ENCODE results near the gene GRWD1. TPM values are rescaled to one million over a fixed set of nuclear protein-coding genes. Genes with fewer than 3 reads are reported as not detected.

Gene GRWD1
- total and polyA plus RNA-seq, 5 donors = 7.2 to 20.4 (median 16.6) TPM

- Histone ChIP-seq H3K9me3 (ENCODE audit: control insufficient read depth, low read length) (no peaks in the 10 kb centered on the region), H3K4me3 (ENCODE audit: low read length) (no peak overlapping the region), H3K4me1 (ENCODE audit: control insufficient read depth, insufficient read depth, low read length) (no peaks in the 10 kb centered on the region), H3K27ac (ENCODE audit: low read length) (no peak overlapping the region), H3K27me3 (ENCODE audit: control insufficient read depth, insufficient read depth) (no peaks in the 10 kb centered on the region)
- intact Hi-C loops (cut with DNase I) = no loop called here
- no peak for DNase-seq
- 92% methylated on average over 4 of the region's 4 CpGs for WGBS
- ATAC-seq = no peak
These were observed 2.8 kb downstream of the GRWD1 start for GRCh38 chr19:48448563-48448962.

- Histone ChIP-seq H3K4me1 (ENCODE audit: control insufficient read depth, insufficient read depth, low read length) (no peaks in the 10 kb centered on the region), H3K9me3 (ENCODE audit: control insufficient read depth, low read length) (no peaks in the 10 kb centered on the region), H3K27me3 (ENCODE audit: control insufficient read depth, insufficient read depth) (no peaks in the 10 kb centered on the region), H3K27ac (ENCODE audit: low read length) (no peak overlapping the region), H3K4me3 (ENCODE audit: low read length) (no peak overlapping the region)
- peak in 1 of 3 donors; percentile 38 for DNase-seq
- ATAC-seq = no peak
- 93% methylated on average over 23 of the region's 23 CpGs for WGBS
- intact Hi-C loops (cut with DNase I) = no loop called here
These were observed 4.7 kb downstream of the GRWD1 start for GRCh38 chr19:48450441-48450840.

- ATAC-seq (no peak), DNase-seq (peak in 1 of 3 donors; percentile 53)
- WGBS = 94% methylated on average over 15 of the region's 15 CpGs
- Histone ChIP-seq H3K4me1 (ENCODE audit: control insufficient read depth, insufficient read depth, low read length) (no peaks in the 10 kb centered on the region), H3K4me3 (ENCODE audit: low read length) (no peak overlapping the region), H3K27ac (ENCODE audit: low read length) (no peak overlapping the region), H3K27me3 (ENCODE audit: control insufficient read depth, insufficient read depth) (no peaks in the 10 kb centered on the region), H3K9me3 (ENCODE audit: control insufficient read depth, low read length) (no peaks in the 10 kb centered on the region)
- intact Hi-C loops (cut with DNase I) = no loop called here
These were observed 5.1 kb downstream of the GRWD1 start for GRCh38 chr19:48450863-48451262.

DNA sequence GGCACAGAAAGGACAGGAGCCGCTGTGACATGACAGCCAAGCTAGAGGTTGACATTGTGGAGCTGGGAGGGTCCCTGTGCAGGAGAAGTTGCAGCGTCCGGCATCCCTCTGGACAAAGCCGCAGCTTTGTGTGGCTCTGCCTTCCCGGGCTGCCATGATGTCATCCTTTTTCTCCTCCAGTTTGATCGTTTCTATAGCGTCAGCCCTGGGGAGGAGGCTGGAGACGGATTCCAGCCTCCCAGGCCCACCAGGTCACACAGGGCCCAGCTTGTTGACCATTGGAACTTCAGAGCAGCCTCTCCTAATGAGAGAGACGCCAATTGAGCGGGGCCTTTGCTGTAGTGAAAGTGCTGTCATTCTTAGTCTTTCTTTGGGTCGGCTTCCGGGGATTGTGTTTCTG, 5.8 kb downstream of the GRWD1 start:
- DNase-seq (peak in 1 of 3 donors; percentile 27), ATAC-seq (no peak)
- intact Hi-C loops (cut with DNase I) = no loop called here
- Histone ChIP-seq H3K4me1 (ENCODE audit: control insufficient read depth, insufficient read depth, low read length) (no peaks in the 10 kb centered on the region), H3K27ac (ENCODE audit: low read length) (no peak overlapping the region), H3K27me3 (ENCODE audit: control insufficient read depth, insufficient read depth) (no peaks in the 10 kb centered on the region), H3K4me3 (ENCODE audit: low read length) (no peak overlapping the region), H3K9me3 (ENCODE audit: control insufficient read depth, low read length) (no peaks in the 10 kb centered on the region)
- 84% methylated on average over 12 of the region's 12 CpGs for WGBS

GRCh38 chr19:48452289-48453190, 6.8 kb downstream of the GRWD1 start:
- no peak for ATAC-seq
- intact Hi-C loops (cut with DNase I) = no loop called here
- peak in 1 of 3 donors; percentile 37 for DNase-seq
- H3K9me3 ChIP-seq (ENCODE audit: control insufficient read depth, low read length) = no peaks in the 10 kb centered on the region
- H3K4me1 ChIP-seq (ENCODE audit: control insufficient read depth, insufficient read depth, low read length) = no peaks in the 10 kb centered on the region
- no peak overlapping the region for H3K4me3 ChIP-seq (ENCODE audit: low read length)
- H3K27me3 ChIP-seq (ENCODE audit: control insufficient read depth, insufficient read depth) = no peaks in the 10 kb centered on the region
- H3K27ac ChIP-seq (ENCODE audit: low read length) = no peak overlapping the region
- WGBS = 90% methylated on average over 33 of the region's 33 CpGs

- Histone ChIP-seq H3K27me3 (ENCODE audit: control insufficient read depth, insufficient read depth) (no peaks in the 10 kb centered on the region), H3K9me3 (ENCODE audit: control insufficient read depth, low read length) (no peaks in the 10 kb centered on the region), H3K4me1 (ENCODE audit: control insufficient read depth, insufficient read depth, low read length) (no peaks in the 10 kb centered on the region), H3K27ac (ENCODE audit: low read length) (no peak overlapping the region), H3K4me3 (ENCODE audit: low read length) (no peak overlapping the region)
- intact Hi-C loops (cut with DNase I) = no loop called here
- WGBS = 89% methylated on average over 22 of the region's 22 CpGs
- ATAC-seq = peak in 1 of 2 donors; percentile 14
- DNase-seq = peak in 2 of 3 donors; percentile 34 to 52
These were observed 8.5 kb downstream of the GRWD1 start for GRCh38 chr19:48454150-48454730.

DNA sequence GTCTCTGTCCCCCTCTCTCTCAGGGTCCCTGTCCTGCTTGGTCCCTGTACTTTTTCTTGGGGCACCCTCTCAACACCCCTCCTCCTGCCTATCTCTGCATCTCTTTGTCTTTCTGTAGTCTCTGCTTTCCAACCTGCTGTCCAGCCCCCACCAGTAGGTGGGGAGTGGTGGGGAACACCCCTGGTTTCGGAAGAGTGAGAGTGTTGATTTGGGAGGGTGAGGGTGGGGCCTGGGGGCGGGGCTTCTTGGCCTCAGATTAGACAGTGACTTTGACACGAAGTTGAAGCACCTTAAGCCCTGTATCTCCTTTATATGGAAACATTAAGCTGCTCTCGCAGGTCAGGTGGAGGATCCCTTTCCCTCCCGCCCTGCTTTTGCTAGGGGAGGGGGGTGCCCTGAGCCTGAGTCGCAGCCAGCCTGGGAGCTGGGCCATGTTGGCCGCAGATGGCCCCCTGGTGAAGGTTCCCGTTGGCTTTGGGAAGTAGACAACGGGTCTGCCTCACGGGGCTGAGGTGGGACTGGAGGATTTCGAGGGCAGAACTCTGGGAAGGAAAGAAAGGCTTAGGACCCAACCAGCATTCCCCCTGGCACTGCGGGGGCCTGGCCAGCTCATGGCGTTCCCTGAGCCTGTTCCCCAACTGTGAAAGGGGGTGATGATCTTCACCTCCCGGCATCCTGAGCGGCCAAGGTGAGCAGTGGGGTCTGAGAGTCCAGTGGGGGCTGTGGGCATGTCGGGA, 9.6 kb downstream of the GRWD1 start, which contains the start of gene KCNJ14:
Gene KCNJ14, plus strand, starts transcription at position 404 of the 737 bp plus-strand sequence. CDS start 6,151 bp downstream, outside the sequence.
- Histone ChIP-seq H3K27me3 (ENCODE audit: control insufficient read depth, insufficient read depth) (no peaks in the 10 kb centered on the region), H3K27ac (ENCODE audit: low read length) (no peak within 1 kb of the TSS), H3K4me1 (ENCODE audit: control insufficient read depth, insufficient read depth, low read length) (no peaks in the 10 kb centered on the region), H3K9me3 (ENCODE audit: control insufficient read depth, low read length) (no peaks in the 10 kb centered on the region), H3K4me3 (ENCODE audit: low read length) (no peak within 1 kb of the TSS)
- ATAC-seq = no peak
- intact Hi-C loops (cut with DNase I) = no loop called here
- WGBS = 80% methylated on average over 16 of the region's 16 CpGs
- peak in 2 of 3 donors; percentile 29 to 44 for DNase-seq

DNA sequence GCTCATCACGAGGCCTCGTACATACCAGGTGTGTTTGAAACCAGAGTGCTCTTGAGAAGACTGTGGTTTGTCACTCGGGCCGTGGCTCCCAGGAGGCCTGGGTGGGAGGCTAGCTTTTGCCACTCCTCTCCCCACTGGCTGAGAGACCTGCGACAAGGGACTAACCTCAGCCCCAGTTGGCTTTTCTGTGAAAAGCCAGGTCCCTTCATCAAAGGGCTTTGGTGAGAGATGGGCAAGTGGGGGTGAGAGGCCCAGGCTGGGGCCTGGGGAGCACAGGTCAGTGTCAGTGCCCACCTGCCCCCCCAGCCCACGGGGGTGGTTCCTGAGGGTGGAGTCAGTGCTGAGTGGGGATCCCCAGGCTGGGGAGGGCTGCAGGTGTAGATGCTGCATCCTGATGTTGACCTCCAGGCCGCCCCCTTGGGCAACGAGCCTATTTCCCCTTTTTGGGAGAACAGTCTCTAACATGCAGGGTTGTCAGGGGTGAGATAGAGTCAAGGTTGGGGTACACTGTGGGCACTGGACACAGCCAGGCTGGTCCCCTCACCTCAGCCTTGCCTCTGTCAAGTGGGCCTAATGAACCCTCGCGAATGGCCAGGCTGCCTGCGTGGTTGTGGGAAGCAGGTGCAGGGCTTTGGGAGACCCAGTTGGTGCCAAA, 10.3 kb downstream of the GRWD1 start:
- intact Hi-C loops (cut with DNase I) = no loop called here
- ATAC-seq = peak in 1 of 2 donors; percentile 36

DNA sequence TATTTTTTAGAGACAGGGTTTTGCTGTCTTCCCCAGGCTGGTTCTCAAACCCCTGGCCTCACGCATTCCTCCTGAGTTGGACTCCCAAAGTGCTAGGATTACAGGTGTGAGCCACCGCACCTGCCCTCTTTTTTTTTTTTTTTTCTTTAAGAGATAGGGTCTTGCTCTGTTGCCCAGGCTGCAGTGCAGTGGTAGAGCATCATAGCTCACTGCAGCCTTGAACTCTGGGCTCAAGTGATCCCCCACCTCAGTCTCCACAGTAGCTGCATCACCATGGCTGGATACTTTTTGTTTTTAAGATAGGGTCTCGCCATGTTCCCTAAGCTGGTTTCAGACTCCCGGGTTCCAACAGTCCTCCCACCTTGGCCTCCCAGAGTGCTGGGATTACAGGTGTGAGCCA, 11.1 kb downstream of the GRWD1 start:
- WGBS = 95% methylated on average over 4 of the region's 4 CpGs
- H3K4me3 ChIP-seq (ENCODE audit: low read length) = no peak overlapping the region
- no peak overlapping the region for H3K27ac ChIP-seq (ENCODE audit: low read length)
- DNase-seq (no peak), ATAC-seq (no peak)
- H3K4me1 ChIP-seq (ENCODE audit: control insufficient read depth, insufficient read depth, low read length) = no peaks in the 10 kb centered on the region
- H3K27me3 ChIP-seq (ENCODE audit: control insufficient read depth, insufficient read depth) = no peaks in the 10 kb centered on the region
- intact Hi-C loops (cut with DNase I) = no loop called here
- no peaks in the 10 kb centered on the region for H3K9me3 ChIP-seq (ENCODE audit: control insufficient read depth, low read length)

More for the DNA sequence above, 10.3 kb downstream of the GRWD1 start:
- H3K27me3 ChIP-seq (ENCODE audit: control insufficient read depth, insufficient read depth) = no peaks in the 10 kb centered on the region
- H3K4me1 ChIP-seq (ENCODE audit: control insufficient read depth, insufficient read depth, low read length) = no peaks in the 10 kb centered on the region
- no peak overlapping the region for H3K4me3 ChIP-seq (ENCODE audit: low read length)
- no peak overlapping the region for H3K27ac ChIP-seq (ENCODE audit: low read length)
- peak in 2 of 3 donors; percentile 31 to 45 for DNase-seq
- 88% methylated on average over 11 of the region's 11 CpGs for WGBS
- no peaks in the 10 kb centered on the region for H3K9me3 ChIP-seq (ENCODE audit: control insufficient read depth, low read length)

DNA sequence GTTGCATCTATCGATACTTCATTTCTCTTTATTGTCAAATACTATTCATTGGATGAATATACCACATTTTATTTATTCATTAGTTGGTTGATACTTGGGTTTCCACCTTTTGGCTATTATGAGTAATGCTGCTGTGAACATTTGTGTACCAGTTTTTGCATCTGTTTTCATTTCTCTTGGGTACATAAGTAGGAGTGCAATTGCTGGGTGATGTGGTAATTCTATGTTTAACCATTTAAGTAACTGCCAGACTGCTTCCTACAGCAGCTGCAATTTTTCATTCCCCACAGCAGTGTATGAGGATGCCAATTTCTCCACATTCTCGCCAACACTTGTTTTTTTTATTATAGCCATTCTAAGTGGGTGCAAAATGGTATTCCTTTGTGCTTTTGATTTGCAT, 12.2 kb downstream of the GRWD1 start:
- 89% methylated on average over 2 of the region's 2 CpGs for WGBS
- DNase-seq = no peak

More for the DNA sequence above, 12.2 kb downstream of the GRWD1 start:
- Histone ChIP-seq H3K4me1 (ENCODE audit: control insufficient read depth, insufficient read depth, low read length) (no peaks in the 10 kb centered on the region), H3K27ac (ENCODE audit: low read length) (no peak overlapping the region), H3K27me3 (ENCODE audit: control insufficient read depth, insufficient read depth) (no peaks in the 10 kb centered on the region), H3K4me3 (ENCODE audit: low read length) (no peak overlapping the region), H3K9me3 (ENCODE audit: control insufficient read depth, low read length) (no peaks in the 10 kb centered on the region)
- ATAC-seq = no peak
- intact Hi-C loops (cut with DNase I) = no loop called here
